GM18520 (cell line): ENCODE data around the gene TUT1.
A peak's percentile ranks its signal among the peaks of the same experiment; 100 is the strongest.
"Not testable (repeated sequence)": the region's sequence is repeated elsewhere in the genome, so short reads cannot be mapped to it uniquely, and the experiment has no call there.

ENCODE experiments used
- ATAC-seq: cut with Tn5 transposase; IDR thresholded peaks from one replicate; pipeline ENCODE4 v1.9.1; 2021; ENCODE audit not compliant: unreplicated experiment

The TUT1 gene

GRCh38 chr11:62556875-62557631 is 34.3 kb downstream of the TUT1 start:
- ATAC-seq: peak; percentile 6

- peak; percentile 23 for ATAC-seq
Measured at GRCh38 chr11:62556108-62556874, 35.0 kb downstream of the TUT1 start.

- no peak for ATAC-seq
Measured at GRCh38 chr11:62555464-62556107, 35.7 kb downstream of the TUT1 start.

- ATAC-seq: no peak
Measured at GRCh38 chr11:62554387-62555167, 36.7 kb downstream of the TUT1 start.

GRCh38 chr11:62553839-62554361 is 37.4 kb downstream of the TUT1 start:
- no peak for ATAC-seq

GRCh38 chr11:62553080-62553838 is 38.1 kb downstream of the TUT1 start:
- ATAC-seq: no peak

- ATAC-seq: no peak
Measured at GRCh38 chr11:62552485-62553079, 38.7 kb downstream of the TUT1 start.

- ATAC-seq: not testable (repeated sequence)
Measured at GRCh38 chr11:62550478-62550877, 40.8 kb downstream of the TUT1 start.

- no peak for ATAC-seq
Measured at GRCh38 chr11:62548545-62549335, 42.6 kb downstream of the TUT1 start.

- no peak for ATAC-seq
Measured at GRCh38 chr11:62547691-62548281, 43.5 kb downstream of the TUT1 start.

- no peak for ATAC-seq
Measured at GRCh38 chr11:62546929-62547625, 44.2 kb downstream of the TUT1 start.

GRCh38 chr11:62546244-62546928 is 44.9 kb downstream of the TUT1 start, which contains the start of gene AHNAK:
Gene AHNAK, minus strand, starts transcription at chr11:62546806. Its CDS starts 10,708 bp downstream, at chr11:62536098.
- no peak for ATAC-seq

GRCh38 chr11:62545437-62546243 is 45.7 kb downstream of the TUT1 start:
- no peak for ATAC-seq

GRCh38 chr11:62544581-62545436 is 46.5 kb downstream of the TUT1 start:
- ATAC-seq: no peak

GRCh38 chr11:62543680-62544444 is 47.5 kb downstream of the TUT1 start:
- ATAC-seq: no peak
